HEK293 (cell line): ENCODE data around the gene ZSWIM6.

Source experiments
- CTCF ChIP-seq: fragments of 450-650 bp; formaldehyde crosslinking; IDR thresholded peaks from 2 replicates; pipeline ENCODE4 v1.5.1; 2016; ENCODE audit warnings: missing biosample characterization, missing genetic modification characterization
- GLI4 ChIP-seq: fragments of 450-650 bp; formaldehyde crosslinking; IDR thresholded peaks from 2 replicates; pipeline ENCODE4 v1.5.1; 2016; ENCODE audit warnings: missing biosample characterization, missing genetic modification characterization
- KLF7 ChIP-seq: fragments of 450-650 bp; formaldehyde crosslinking; IDR thresholded peaks from 2 replicates; pipeline ENCODE4 v1.5.1; 2016; ENCODE audit warnings: missing biosample characterization, missing genetic modification characterization, borderline replicate concordance
- MYNN ChIP-seq: fragments of 450-650 bp; formaldehyde crosslinking; IDR thresholded peaks from 2 replicates; pipeline ENCODE4 v1.5.1; 2016; ENCODE audit warnings: missing biosample characterization, missing genetic modification characterization, borderline replicate concordance
- ZIC2 ChIP-seq: fragments of 450-650 bp; formaldehyde crosslinking; IDR thresholded peaks from 2 replicates; pipeline ENCODE4 v1.5.1; 2016; ENCODE audit warnings: missing biosample characterization, missing genetic modification characterization
- ZNF155 ChIP-seq: fragments of 450-650 bp; formaldehyde crosslinking; IDR thresholded peaks from 2 replicates; pipeline ENCODE4 v1.5.1; 2016; ENCODE audit warnings: missing biosample characterization, missing genetic modification characterization
- ZNF274 ChIP-seq, 2 experiments: fragments of 200-500 bp in 1 of 2; fragments of 450-650 bp in 1 of 2; sonication (Bioruptor generic) in 1 of 2; formaldehyde crosslinking in 1 of 2; IDR thresholded peaks; 2 replicates each; pipeline versions ENCODE4 v1.5.1 to v1.6.1; 2014 to 2016; ENCODE audit warnings: borderline replicate concordance in 1 of 2, inconsistent platforms in 1 of 2, low read length in 1 of 2, missing biosample characterization in 1 of 2, missing genetic modification characterization in 1 of 2
- ZNF354C ChIP-seq: fragments of 450-650 bp; formaldehyde crosslinking; IDR thresholded peaks from 2 replicates; pipeline ENCODE4 v1.5.1; 2016; ENCODE audit warnings: missing biosample characterization, missing genetic modification characterization, low read depth, borderline replicate concordance
- ZXDB ChIP-seq: fragments of 450-650 bp; formaldehyde crosslinking; IDR thresholded peaks from 2 replicates; pipeline ENCODE4 v1.5.1; 2016; ENCODE audit warnings: missing biosample characterization, missing genetic modification characterization

GRCh38 chr5:61371474-61371873 lies 39.4 kb downstream of the ZSWIM6 start:
- TF ChIP-seq GLI4 (no peak), ZNF274 (IDR thresholded peaks at IDR 0.05; ENCODE audit: low read length) (no peak), ZNF274 (tag by site-specific recombination; IDR thresholded peaks at IDR 0.05; ENCODE audit: borderline replicate concordance) (no peak), CTCF (tag by site-specific recombination) (no peak), KLF7 (tag by site-specific recombination) (no peak), ZXDB (tag by site-specific recombination) (no peak), MYNN (tag by site-specific recombination) (no peak), ZNF354C (tag by site-specific recombination) (no peak), ZNF155 (tag by site-specific recombination) (no peak), ZIC2 (tag by site-specific recombination) (no peak)
